Measurements from ENCODE around the gene LRRFIP1.

The LRRFIP1 gene

GRCh38 chr2:237708491-237708890 lies 81.1 kb downstream of the LRRFIP1 start:
- FAIRE-seq (no peak), DNase-seq (ENCODE audit: insufficient read length, low spot score) (no peak)
- TF ChIP-seq POLR2AphosphoS5 (IDR thresholded peaks at IDR 0.05; ENCODE audit: low read depth, low read length) (no peak), TAF1 (IDR thresholded peaks at IDR 0.05; ENCODE audit: low read depth, low read length) (no peak), PAX5 (IDR thresholded peaks at IDR 0.05; ENCODE audit: insufficient read depth, low read length, severe bottlenecking) (no peak), POLR2A (IDR thresholded peaks at IDR 0.05; ENCODE audit: low read depth, low read length) (no peak), POU2F2 (IDR thresholded peaks at IDR 0.05; ENCODE audit: low read depth, low read length) (no peak), SPI1 (IDR thresholded peaks at IDR 0.05; ENCODE audit: low read depth, low read length) (no peak)

DNA sequence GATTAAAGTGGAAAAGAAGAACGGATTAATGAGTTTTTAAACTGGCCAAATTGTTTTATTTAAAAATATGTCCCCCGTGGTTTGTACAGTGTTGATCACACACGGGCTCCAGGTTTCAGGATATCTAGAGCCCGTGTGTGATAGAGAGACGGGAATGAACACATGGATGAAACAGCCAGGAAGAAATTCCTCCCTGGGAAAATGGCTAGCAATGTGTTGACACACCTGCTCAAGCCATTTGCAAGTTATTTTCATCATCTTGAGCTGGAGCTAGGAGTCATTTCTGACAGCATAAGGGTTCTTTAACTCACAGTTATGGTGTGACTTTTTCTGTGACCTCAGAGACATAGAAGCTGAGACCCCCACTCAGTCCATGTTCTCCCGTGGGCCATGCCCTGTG lies 81.6 kb downstream of the LRRFIP1 start:
- FAIRE-seq (no peak), DNase-seq (ENCODE audit: insufficient read length, low spot score) (no peak)
- TF ChIP-seq TAF1 (IDR thresholded peaks at IDR 0.05; ENCODE audit: low read depth, low read length) (no peak), POLR2AphosphoS5 (IDR thresholded peaks at IDR 0.05; ENCODE audit: low read depth, low read length) (no peak), SPI1 (IDR thresholded peaks at IDR 0.05; ENCODE audit: low read depth, low read length) (no peak), PAX5 (IDR thresholded peaks at IDR 0.05; ENCODE audit: insufficient read depth, low read length, severe bottlenecking) (no peak), POLR2A (IDR thresholded peaks at IDR 0.05; ENCODE audit: low read depth, low read length) (no peak), POU2F2 (IDR thresholded peaks at IDR 0.05; ENCODE audit: low read depth, low read length) (no peak)

GRCh38 chr2:237711458-237712150 lies 84.2 kb downstream of the LRRFIP1 start:
- TF ChIP-seq POLR2A (IDR thresholded peaks at IDR 0.05; ENCODE audit: low read depth, low read length): no peak
- TF ChIP-seq SPI1 (IDR thresholded peaks at IDR 0.05; ENCODE audit: low read depth, low read length): no peak
- TF ChIP-seq POU2F2 (IDR thresholded peaks at IDR 0.05; ENCODE audit: low read depth, low read length): no peak
- TF ChIP-seq PAX5 (IDR thresholded peaks at IDR 0.05; ENCODE audit: insufficient read depth, low read length, severe bottlenecking): no peak
- TF ChIP-seq POLR2AphosphoS5 (IDR thresholded peaks at IDR 0.05; ENCODE audit: low read depth, low read length): no peak
- TF ChIP-seq TAF1 (IDR thresholded peaks at IDR 0.05; ENCODE audit: low read depth, low read length): no peak
- FAIRE-seq: no peak
- DNase-seq (ENCODE audit: insufficient read length, low spot score): no peak

DNA sequence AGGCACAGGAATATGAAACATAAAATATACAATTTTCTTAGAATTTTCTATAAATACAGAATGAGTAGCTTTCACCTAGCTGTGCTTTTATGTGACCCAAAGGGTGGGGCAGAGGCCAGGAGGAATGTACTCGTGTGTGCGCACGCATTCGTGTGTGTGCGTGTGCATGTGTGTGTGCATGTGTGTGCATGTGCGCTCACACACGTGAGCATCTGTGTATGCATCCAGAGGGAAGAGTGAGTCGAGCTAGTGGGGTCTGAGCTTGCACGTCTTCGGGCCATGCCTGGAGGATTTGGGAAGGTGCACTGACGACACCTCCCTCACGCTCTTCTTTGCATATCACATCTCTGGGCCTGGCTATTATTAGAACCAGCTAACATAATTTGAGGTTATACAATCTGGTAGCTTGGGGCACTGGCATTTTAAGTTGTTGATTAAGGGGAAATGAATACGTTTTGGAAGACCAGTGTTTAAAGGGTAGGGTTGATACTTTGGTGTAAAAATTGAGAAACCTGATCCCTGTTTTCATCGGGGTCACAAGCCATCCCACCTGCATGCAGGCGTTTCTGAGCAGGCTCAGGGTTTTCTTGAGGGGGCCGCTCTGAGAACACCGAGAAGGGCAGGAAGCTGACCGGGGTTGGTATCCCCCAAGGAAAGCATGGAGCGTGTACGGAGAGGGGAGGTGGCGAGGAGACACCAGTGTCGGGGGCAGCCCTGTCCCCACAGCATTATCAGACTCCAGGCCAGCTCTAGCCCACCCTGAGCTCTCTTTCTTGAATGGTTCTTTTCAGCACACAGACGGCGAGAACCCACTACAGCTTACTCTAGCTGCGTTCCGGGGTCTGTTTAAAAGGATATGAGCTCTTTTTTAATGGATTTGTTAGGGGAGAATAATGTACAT lies 85.3 kb downstream of the LRRFIP1 start:
- DNase-seq (ENCODE audit: insufficient read length, low spot score) (no peak), FAIRE-seq (no peak)
- TF ChIP-seq POLR2AphosphoS5 (IDR thresholded peaks at IDR 0.05; ENCODE audit: low read depth, low read length) (no peak), TAF1 (IDR thresholded peaks at IDR 0.05; ENCODE audit: low read depth, low read length) (no peak), POLR2A (IDR thresholded peaks at IDR 0.05; ENCODE audit: low read depth, low read length) (no peak), POU2F2 (IDR thresholded peaks at IDR 0.05; ENCODE audit: low read depth, low read length) (no peak), PAX5 (IDR thresholded peaks at IDR 0.05; ENCODE audit: insufficient read depth, low read length, severe bottlenecking) (no peak), SPI1 (IDR thresholded peaks at IDR 0.05; ENCODE audit: low read depth, low read length) (no peak)

GRCh38 chr2:237714690-237715458 lies 87.5 kb downstream of the LRRFIP1 start:
- no peak for DNase-seq (ENCODE audit: insufficient read length, low spot score)
- no peak for FAIRE-seq
- TF ChIP-seq SPI1 (IDR thresholded peaks at IDR 0.05; ENCODE audit: low read depth, low read length): no peak

GRCh38 chr2:237715459-237715947 lies 88.1 kb downstream of the LRRFIP1 start:
- TF ChIP-seq POLR2AphosphoS5 (IDR thresholded peaks at IDR 0.05; ENCODE audit: low read depth, low read length): no peak
- TF ChIP-seq SPI1 (IDR thresholded peaks at IDR 0.05; ENCODE audit: low read depth, low read length): no peak
- no peak for TF ChIP-seq POLR2A (IDR thresholded peaks at IDR 0.05; ENCODE audit: low read depth, low read length)
- TF ChIP-seq POU2F2 (IDR thresholded peaks at IDR 0.05; ENCODE audit: low read depth, low read length): no peak
- no peak for TF ChIP-seq TAF1 (IDR thresholded peaks at IDR 0.05; ENCODE audit: low read depth, low read length)
- no peak for TF ChIP-seq PAX5 (IDR thresholded peaks at IDR 0.05; ENCODE audit: insufficient read depth, low read length, severe bottlenecking)
- no peak for DNase-seq (ENCODE audit: insufficient read length, low spot score)
- peak; percentile 50 for FAIRE-seq

GRCh38 chr2:237716011-237716410 lies 88.6 kb downstream of the LRRFIP1 start:
- TF ChIP-seq POLR2AphosphoS5 (IDR thresholded peaks at IDR 0.05; ENCODE audit: low read depth, low read length) (no peak), POLR2A (IDR thresholded peaks at IDR 0.05; ENCODE audit: low read depth, low read length) (no peak), POU2F2 (IDR thresholded peaks at IDR 0.05; ENCODE audit: low read depth, low read length) (no peak), PAX5 (IDR thresholded peaks at IDR 0.05; ENCODE audit: insufficient read depth, low read length, severe bottlenecking) (no peak), TAF1 (IDR thresholded peaks at IDR 0.05; ENCODE audit: low read depth, low read length) (no peak), SPI1 (IDR thresholded peaks at IDR 0.05; ENCODE audit: low read depth, low read length) (no peak)
- FAIRE-seq: no peak
- DNase-seq (ENCODE audit: insufficient read length, low spot score): no peak

DNA sequence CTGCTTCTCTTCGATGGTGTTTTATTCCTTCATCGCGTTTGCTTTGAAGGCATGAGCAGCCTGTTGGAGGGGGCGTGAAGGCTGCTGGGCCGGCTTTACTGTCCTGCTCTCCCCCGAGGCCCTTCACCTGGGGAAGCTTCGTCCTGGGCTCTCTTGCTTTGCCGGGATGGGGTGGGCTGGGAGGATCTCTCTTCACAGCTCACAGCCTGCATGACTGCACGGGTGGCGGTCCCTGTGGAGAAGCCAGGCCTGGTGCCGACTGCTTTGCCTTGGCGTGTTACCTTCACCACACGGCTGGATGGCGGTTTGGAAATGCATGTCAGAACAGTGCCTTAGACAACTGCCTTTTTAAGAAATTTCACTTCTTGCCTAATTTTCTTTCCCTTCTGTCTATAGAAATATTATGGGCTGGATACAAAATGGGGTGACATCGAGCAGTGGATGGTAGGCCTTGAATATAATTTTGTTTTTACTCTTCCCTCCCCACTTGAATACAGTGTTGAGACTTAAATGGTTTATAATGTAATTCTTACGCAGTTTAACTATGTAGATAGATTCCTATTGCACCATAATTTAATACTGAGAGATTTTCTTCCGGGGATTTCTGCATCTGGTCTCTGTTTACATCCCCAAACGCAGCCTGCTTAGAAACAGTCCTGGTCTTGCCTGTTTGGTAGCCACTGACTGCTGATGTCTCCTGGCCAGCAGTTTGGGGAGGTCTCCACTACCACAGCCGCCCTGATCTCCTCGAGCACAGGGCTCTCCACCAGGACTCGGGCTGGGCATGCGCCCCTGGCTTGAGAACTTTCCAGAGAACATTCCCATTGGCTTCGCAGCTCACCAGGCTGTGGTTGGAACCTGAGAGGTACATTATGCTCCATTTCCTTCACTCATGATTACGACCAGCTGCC lies 90.2 kb downstream of the LRRFIP1 start:
- TF ChIP-seq TAF1 (IDR thresholded peaks at IDR 0.05; ENCODE audit: low read depth, low read length): no peak
- TF ChIP-seq POLR2A (IDR thresholded peaks at IDR 0.05; ENCODE audit: low read depth, low read length): no peak
- TF ChIP-seq PAX5 (IDR thresholded peaks at IDR 0.05; ENCODE audit: insufficient read depth, low read length, severe bottlenecking): no peak
- no peak for TF ChIP-seq POU2F2 (IDR thresholded peaks at IDR 0.05; ENCODE audit: low read depth, low read length)
- no peak for TF ChIP-seq SPI1 (IDR thresholded peaks at IDR 0.05; ENCODE audit: low read depth, low read length)
- TF ChIP-seq POLR2AphosphoS5 (IDR thresholded peaks at IDR 0.05; ENCODE audit: low read depth, low read length): no peak
- no peak for FAIRE-seq
- DNase-seq (ENCODE audit: insufficient read length, low spot score): no peak
